ENCODE measurements around the gene SERTAD3.
A peak's percentile ranks its signal among the peaks of the same experiment; 100 is the strongest.

Gene SERTAD3

GRCh38 chr19:40407714-40408597 lies 36.2 kb downstream of the SERTAD3 start:
- no peak for DNase-seq

GRCh38 chr19:40403262-40403984 lies 40.7 kb downstream of the SERTAD3 start:
- peak; percentile 87 for DNase-seq

GRCh38 chr19:40400559-40400958 lies 43.6 kb downstream of the SERTAD3 start:
- DNase-seq, result no peak

- no peak for DNase-seq
Measured at GRCh38 chr19:40398417-40399131, 45.6 kb downstream of the SERTAD3 start.

GRCh38 chr19:40397568-40397906 lies 46.6 kb downstream of the SERTAD3 start:
- DNase-seq, result no peak

GRCh38 chr19:40396886-40397567 lies 47.1 kb downstream of the SERTAD3 start:
- DNase-seq, result no peak

- DNase-seq, result no peak
Measured at GRCh38 chr19:40395956-40396355, 48.2 kb downstream of the SERTAD3 start.

GRCh38 chr19:40394816-40395210 lies 49.3 kb downstream of the SERTAD3 start:
- no peak for DNase-seq

- no peak for DNase-seq
Measured at GRCh38 chr19:40393894-40394815, 50.0 kb downstream of the SERTAD3 start.

GRCh38 chr19:40392894-40393517 lies 51.1 kb downstream of the SERTAD3 start:
- DNase-seq, result peak; percentile 45

- no peak for DNase-seq
Measured at GRCh38 chr19:40392123-40392522, 52.0 kb downstream of the SERTAD3 start.
